HEK293 (cell line): ENCODE measurements around the gene NAGPA.

Experiments
- CTCF ChIP-seq: fragments of 450-650 bp; formaldehyde crosslinking; IDR thresholded peaks from 2 replicates; pipeline ENCODE4 v1.5.1; 2016; ENCODE audit warnings: missing biosample characterization, missing genetic modification characterization
- GLIS1 ChIP-seq: fragments of 450-650 bp; formaldehyde crosslinking; IDR thresholded peaks from 2 replicates; pipeline ENCODE4 v1.5.1; 2016; ENCODE audit warnings: missing biosample characterization, missing genetic modification characterization
- SCRT1 ChIP-seq: fragments of 450-650 bp; formaldehyde crosslinking; IDR thresholded peaks from 2 replicates; pipeline ENCODE4 v1.5.1; 2016; ENCODE audit warnings: missing biosample characterization, missing genetic modification characterization, borderline replicate concordance
- TCF7L2 ChIP-seq: IDR thresholded peaks from 2 replicates; pipeline ENCODE4 v1.6.1; 2011; ENCODE audit warnings: low read depth, mild to moderate bottlenecking, inconsistent platforms, low read length, moderate library complexity, borderline replicate concordance
- TSHZ1 ChIP-seq: fragments of 450-650 bp; formaldehyde crosslinking; IDR thresholded peaks from 2 replicates; pipeline ENCODE4 v1.5.1; 2016; ENCODE audit warnings: missing biosample characterization, missing genetic modification characterization, borderline replicate concordance
- ZBTB11 ChIP-seq: fragments of 450-650 bp; formaldehyde crosslinking; conservative IDR thresholded peaks from 2 replicates; pipeline ENCODE4 v1.5.1; 2016; ENCODE audit warnings: low read depth, missing biosample characterization, missing genetic modification characterization
- ZNF155 ChIP-seq: fragments of 450-650 bp; formaldehyde crosslinking; IDR thresholded peaks from 2 replicates; pipeline ENCODE4 v1.5.1; 2016; ENCODE audit warnings: missing biosample characterization, missing genetic modification characterization
- ZNF175 ChIP-seq: fragments of 450-650 bp; formaldehyde crosslinking; IDR thresholded peaks from 2 replicates; pipeline ENCODE4 v1.5.1; 2016; ENCODE audit warnings: missing biosample characterization, missing genetic modification characterization
- ZNF18 ChIP-seq: fragments of 450-650 bp; formaldehyde crosslinking; IDR thresholded peaks from 2 replicates; pipeline ENCODE4 v1.5.1; 2016; ENCODE audit warnings: missing biosample characterization, missing genetic modification characterization
- ZNF184 ChIP-seq: fragments of 450-650 bp; IDR thresholded peaks from 2 replicates; pipeline ENCODE4 v1.5.1; 2018; ENCODE audit warnings: missing biosample characterization, mild to moderate bottlenecking, missing genetic modification characterization
- ZNF23 ChIP-seq: fragments of 450-650 bp; formaldehyde crosslinking; IDR thresholded peaks from 2 replicates; pipeline ENCODE4 v1.5.1; 2016; ENCODE audit warnings: missing biosample characterization, missing genetic modification characterization, borderline replicate concordance
- ZNF292 ChIP-seq: fragments of 450-650 bp; formaldehyde crosslinking; IDR thresholded peaks from 2 replicates; pipeline ENCODE4 v1.5.1; 2016; ENCODE audit warnings: low read depth, missing biosample characterization, missing genetic modification characterization, borderline replicate concordance
- ZNF302 ChIP-seq: fragments of 450-650 bp; formaldehyde crosslinking; IDR thresholded peaks from 2 replicates; pipeline ENCODE4 v1.5.1; 2016; ENCODE audit warnings: missing biosample characterization, missing genetic modification characterization, low read depth
- ZNF350 ChIP-seq: fragments of 450-650 bp; formaldehyde crosslinking; IDR thresholded peaks from 2 replicates; pipeline ENCODE4 v1.5.0; 2017; ENCODE audit warnings: missing biosample characterization, mild to moderate bottlenecking, missing genetic modification characterization
- ZNF366 ChIP-seq: fragments of 450-650 bp; formaldehyde crosslinking; conservative IDR thresholded peaks from 2 replicates; pipeline ENCODE4 v1.5.1; 2016; ENCODE audit warnings: missing biosample characterization, missing genetic modification characterization
- ZNF514 ChIP-seq: fragments of 450-650 bp; formaldehyde crosslinking; IDR thresholded peaks from 2 replicates; pipeline ENCODE4 v1.5.1; 2016; ENCODE audit warnings: missing biosample characterization, missing genetic modification characterization
- ZNF529 ChIP-seq: fragments of 450-650 bp; formaldehyde crosslinking; IDR thresholded peaks from 2 replicates; pipeline ENCODE4 v1.5.1; 2017; ENCODE audit warnings: missing genetic modification characterization, missing biosample characterization; ENCODE audit not compliant: insufficient replicate concordance
- ZNF548 ChIP-seq: fragments of 450-650 bp; formaldehyde crosslinking; IDR thresholded peaks from 2 replicates; pipeline ENCODE4 v1.5.1; 2016; ENCODE audit warnings: missing biosample characterization, missing genetic modification characterization
- ZNF549 ChIP-seq: fragments of 450-650 bp; IDR thresholded peaks from 2 replicates; pipeline ENCODE4 v1.5.1; 2018; ENCODE audit warnings: missing biosample characterization, missing genetic modification characterization, mild to moderate bottlenecking, inconsistent platforms, moderate library complexity
- ZNF558 ChIP-seq: fragments of 450-650 bp; formaldehyde crosslinking; IDR thresholded peaks from 2 replicates; pipeline ENCODE4 v1.5.1; 2016; ENCODE audit warnings: missing biosample characterization, missing genetic modification characterization
- ZNF639 ChIP-seq: fragments of 450-650 bp; formaldehyde crosslinking; IDR thresholded peaks from 2 replicates; pipeline ENCODE4 v1.5.1; 2016; ENCODE audit warnings: missing biosample characterization, missing genetic modification characterization
- ZNF645 ChIP-seq: fragments of 450-650 bp; formaldehyde crosslinking; IDR thresholded peaks from 2 replicates; pipeline ENCODE4; 2016; ENCODE audit warnings: missing biosample characterization, missing genetic modification characterization
- ZNF654 ChIP-seq: fragments of 450-650 bp; formaldehyde crosslinking; IDR thresholded peaks from 2 replicates; pipeline ENCODE4 v1.5.1; 2016; ENCODE audit warnings: low read depth, missing biosample characterization, missing genetic modification characterization
- ZNF658 ChIP-seq: fragments of 450-650 bp; formaldehyde crosslinking; IDR thresholded peaks from 2 replicates; pipeline ENCODE4; 2016; ENCODE audit warnings: missing biosample characterization, missing genetic modification characterization
- ZNF670 ChIP-seq: fragments of 450-650 bp; formaldehyde crosslinking; IDR thresholded peaks from 2 replicates; pipeline ENCODE4 v1.5.1; 2016; ENCODE audit warnings: missing biosample characterization, missing genetic modification characterization, low read depth
- ZSCAN23 ChIP-seq: fragments of 450-650 bp; formaldehyde crosslinking; IDR thresholded peaks from 2 replicates; pipeline ENCODE4 v1.5.1; 2016; ENCODE audit warnings: missing biosample characterization, missing genetic modification characterization
- ZXDB ChIP-seq: fragments of 450-650 bp; formaldehyde crosslinking; IDR thresholded peaks from 2 replicates; pipeline ENCODE4 v1.5.1; 2016; ENCODE audit warnings: missing biosample characterization, missing genetic modification characterization

NAGPA gene

GRCh38 chr16:5064915-5065314 is 31.2 kb upstream of the NAGPA start (continued):
- TF ChIP-seq ZNF645 (tag by site-specific recombination) (0 out of 2 replicates have a peak, but pooled peaks have one; percentile 38), ZNF654 (tag by site-specific recombination) (no peak), ZSCAN23 (no peak), ZNF658 (tag by site-specific recombination) (no peak), ZNF292 (tag by site-specific recombination) (no peak), ZNF184 (no peak), GLIS1 (tag by site-specific recombination) (peak; percentile 68), ZNF175 (tag by site-specific recombination) (no peak), ZNF558 (no peak), ZNF18 (peak; percentile 62; the same call in 1 of the 2 replicates), ZNF23 (tag by site-specific recombination) (no peak), TSHZ1 (tag by site-specific recombination) (no peak), ZNF302 (no peak), ZNF350 (tag by site-specific recombination) (no peak), ZNF639 (no peak), ZNF366 (no peak), ZBTB11 (tag by site-specific recombination) (no peak), SCRT1 (tag by site-specific recombination) (peak; percentile 49; the same call in 1 of the 2 replicates), ZNF155 (tag by site-specific recombination) (no peak), ZNF549 (tag by site-specific recombination) (no peak), TCF7L2 (no peak), ZNF548 (tag by site-specific recombination) (no peak), ZXDB (tag by site-specific recombination) (peak; percentile 62), ZNF670 (no peak), CTCF (tag by site-specific recombination) (no peak), ZNF529 (no peak), ZNF514 (no peak)
